ENCODE results near the gene ALG3.

Gene ALG3

DNA sequence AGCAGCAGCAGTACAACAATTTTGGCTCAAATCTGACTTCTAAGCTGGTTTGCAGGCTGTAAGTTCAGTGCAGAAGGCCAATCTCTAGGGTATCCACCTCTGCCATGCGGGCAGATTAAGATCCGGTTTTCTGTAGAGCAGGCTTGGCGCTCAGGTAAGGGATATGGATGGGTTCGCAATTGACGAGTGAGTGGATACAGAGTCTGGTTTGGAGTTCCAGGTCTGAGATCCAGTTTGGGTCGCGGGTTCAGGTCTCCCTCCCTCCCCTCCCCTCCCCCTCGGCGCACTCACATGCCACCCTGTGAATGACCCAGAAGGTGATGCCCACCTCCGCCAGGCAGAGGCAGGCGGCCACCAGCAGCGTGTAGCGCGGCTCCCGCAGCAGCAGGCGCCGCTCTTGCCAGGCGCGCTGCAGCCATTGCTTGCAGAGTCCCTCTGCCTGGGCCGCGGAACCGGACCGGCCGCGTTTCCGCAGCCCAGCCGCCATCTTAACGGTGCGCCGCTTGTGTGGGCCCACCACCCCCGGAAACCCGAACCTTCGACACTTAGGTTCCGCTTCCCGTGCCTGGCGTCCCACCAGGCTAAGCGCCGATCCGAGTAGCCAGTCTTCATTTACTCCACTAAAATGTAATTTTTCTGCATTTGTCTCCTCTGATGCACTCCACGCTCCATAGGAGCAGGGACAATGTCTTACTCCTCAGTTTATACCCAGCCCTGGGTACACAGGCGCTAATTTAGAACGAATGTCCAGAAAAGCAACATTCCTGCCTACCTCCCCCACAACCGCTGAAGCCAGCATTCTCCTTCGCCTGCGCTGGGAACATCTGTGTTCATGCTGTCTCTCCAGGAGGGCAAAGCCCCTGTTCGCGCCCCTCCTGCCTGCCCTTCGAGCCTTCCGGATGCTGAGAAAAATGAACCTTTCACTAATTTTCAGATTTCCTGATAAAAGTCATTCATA is at the start of gene ALG3:
Gene ALG3, minus strand, starts transcription at position 509 of the 958 bp plus-strand sequence. Its CDS starts 22 bp downstream, at position 487.
- Histone ChIP-seq H3K9me3 (ENCODE audit: control insufficient read depth, low read depth, low read length) (no peaks in the 10 kb centered on the region), H3K4me1 (ENCODE audit: control insufficient read depth, low read depth, low read length) (no peaks in the 10 kb centered on the region), H3K27me3 (ENCODE audit: control insufficient read depth, insufficient read depth, low read length) (no peaks in the 10 kb centered on the region), H3K27ac (ENCODE audit: low read length) (peak within 1 kb of the TSS; percentile 99), H3K9ac (ENCODE audit: low read length) (peak within 1 kb of the TSS; percentile 99), H3K4me3 (ENCODE audit: low read length) (peak within 1 kb of the TSS; percentile 100), H3K36me3 (ENCODE audit: control insufficient read depth, low read depth, low read length) (peaks cover 22% of the 10 kb centered on the region)

DNA sequence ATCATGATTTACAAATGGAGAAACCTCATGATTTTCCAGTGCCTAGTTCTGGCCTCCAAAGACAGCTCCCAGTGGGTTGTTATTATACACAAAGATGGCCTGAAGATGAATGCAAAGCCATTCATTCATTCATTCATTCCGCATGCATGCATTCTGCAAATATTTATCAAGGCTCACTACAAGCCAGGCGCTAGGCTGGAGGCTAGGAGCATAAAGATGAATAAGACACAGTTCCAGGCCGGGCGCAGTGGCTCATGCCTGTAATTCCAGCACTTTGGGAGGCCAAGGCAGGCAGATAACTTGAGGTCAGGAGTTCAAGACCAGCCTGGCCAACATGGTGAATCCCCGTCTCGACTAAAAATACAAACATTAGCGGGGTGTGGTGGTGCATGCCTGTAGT is 47.9 kb upstream of the ALG3 start:
- Histone ChIP-seq H3K9me3 (ENCODE audit: control insufficient read depth, low read depth, low read length) (no peaks in the 10 kb centered on the region), H3K27me3 (ENCODE audit: control insufficient read depth, insufficient read depth, low read length) (no peaks in the 10 kb centered on the region), H3K36me3 (ENCODE audit: control insufficient read depth, low read depth, low read length) (peaks cover 14% of the 10 kb centered on the region), H3K4me1 (ENCODE audit: control insufficient read depth, low read depth, low read length) (peaks cover 7% of the 10 kb centered on the region), H3K9ac (ENCODE audit: low read length) (no peak overlapping the region), H3K4me3 (ENCODE audit: low read length) (no peak overlapping the region), H3K27ac (ENCODE audit: low read length) (no peak overlapping the region)

DNA sequence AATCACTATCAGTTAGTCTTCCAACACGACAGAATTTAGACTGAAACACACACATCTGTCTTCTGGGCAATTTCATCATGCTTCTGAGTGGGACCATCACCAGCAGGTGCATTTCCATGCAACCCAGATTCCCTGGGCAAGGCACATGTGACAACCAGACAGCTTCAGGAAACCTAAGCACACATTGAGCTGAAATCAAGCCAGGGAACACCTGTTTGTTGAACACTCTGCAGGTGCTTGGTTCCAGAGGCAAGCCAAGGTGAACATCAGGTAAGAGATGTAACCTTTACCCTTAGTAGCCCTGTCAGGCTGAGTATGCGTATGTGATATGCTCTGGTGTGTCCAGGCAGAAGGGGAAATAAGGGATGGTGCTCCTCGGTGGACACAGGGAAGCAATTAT is 47.0 kb upstream of the ALG3 start:
- Histone ChIP-seq H3K9ac (ENCODE audit: low read length) (no peak overlapping the region), H3K9me3 (ENCODE audit: control insufficient read depth, low read depth, low read length) (no peaks in the 10 kb centered on the region), H3K27ac (ENCODE audit: low read length) (no peak overlapping the region), H3K4me3 (ENCODE audit: low read length) (no peak overlapping the region), H3K36me3 (ENCODE audit: control insufficient read depth, low read depth, low read length) (peaks cover 6% of the 10 kb centered on the region), H3K27me3 (ENCODE audit: control insufficient read depth, insufficient read depth, low read length) (no peaks in the 10 kb centered on the region), H3K4me1 (ENCODE audit: control insufficient read depth, low read depth, low read length) (peaks cover 7% of the 10 kb centered on the region)

DNA sequence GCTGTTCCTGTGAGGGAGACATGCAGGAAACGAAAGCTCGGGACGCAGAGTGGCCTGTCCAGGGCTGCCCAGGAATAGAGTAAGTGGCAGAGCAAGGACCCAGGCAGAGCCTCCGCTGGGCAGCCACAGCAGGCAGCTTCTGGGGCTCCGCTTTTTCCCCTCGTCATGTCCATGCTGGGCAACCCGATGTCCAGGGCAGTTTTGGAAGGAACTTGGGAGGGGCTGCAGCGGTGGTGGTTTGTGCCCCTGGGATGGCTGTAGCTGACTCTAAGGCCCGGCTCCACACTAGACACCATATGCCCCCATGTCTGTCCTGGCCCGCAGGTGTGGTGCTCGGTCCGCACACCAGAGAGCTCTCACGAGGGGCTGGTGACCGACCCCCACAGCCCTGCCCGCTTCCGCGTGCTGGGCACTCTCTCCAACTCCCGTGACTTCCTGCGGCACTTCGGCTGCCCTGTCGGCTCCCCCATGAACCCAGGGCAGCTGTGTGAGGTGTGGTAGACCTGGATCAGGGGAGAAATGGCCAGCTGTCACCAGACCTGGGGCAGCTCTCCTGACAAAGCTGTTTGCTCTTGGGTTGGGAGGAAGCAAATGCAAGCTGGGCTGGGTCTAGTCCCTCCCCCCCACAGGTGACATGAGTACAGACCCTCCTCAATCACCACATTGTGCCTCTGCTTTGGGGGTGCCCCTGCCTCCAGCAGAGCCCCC is 43.1 kb upstream of the ALG3 start:
- H3K9me3 ChIP-seq (ENCODE audit: control insufficient read depth, low read depth, low read length): no peaks in the 10 kb centered on the region
- H3K4me1 ChIP-seq (ENCODE audit: control insufficient read depth, low read depth, low read length): no peaks in the 10 kb centered on the region
- no peak overlapping the region for H3K4me3 ChIP-seq (ENCODE audit: low read length)
- no peak overlapping the region for H3K27ac ChIP-seq (ENCODE audit: low read length)
- H3K36me3 ChIP-seq (ENCODE audit: control insufficient read depth, low read depth, low read length): no peaks in the 10 kb centered on the region
- H3K9ac ChIP-seq (ENCODE audit: low read length): no peak overlapping the region
- H3K27me3 ChIP-seq (ENCODE audit: control insufficient read depth, insufficient read depth, low read length): no peaks in the 10 kb centered on the region

DNA sequence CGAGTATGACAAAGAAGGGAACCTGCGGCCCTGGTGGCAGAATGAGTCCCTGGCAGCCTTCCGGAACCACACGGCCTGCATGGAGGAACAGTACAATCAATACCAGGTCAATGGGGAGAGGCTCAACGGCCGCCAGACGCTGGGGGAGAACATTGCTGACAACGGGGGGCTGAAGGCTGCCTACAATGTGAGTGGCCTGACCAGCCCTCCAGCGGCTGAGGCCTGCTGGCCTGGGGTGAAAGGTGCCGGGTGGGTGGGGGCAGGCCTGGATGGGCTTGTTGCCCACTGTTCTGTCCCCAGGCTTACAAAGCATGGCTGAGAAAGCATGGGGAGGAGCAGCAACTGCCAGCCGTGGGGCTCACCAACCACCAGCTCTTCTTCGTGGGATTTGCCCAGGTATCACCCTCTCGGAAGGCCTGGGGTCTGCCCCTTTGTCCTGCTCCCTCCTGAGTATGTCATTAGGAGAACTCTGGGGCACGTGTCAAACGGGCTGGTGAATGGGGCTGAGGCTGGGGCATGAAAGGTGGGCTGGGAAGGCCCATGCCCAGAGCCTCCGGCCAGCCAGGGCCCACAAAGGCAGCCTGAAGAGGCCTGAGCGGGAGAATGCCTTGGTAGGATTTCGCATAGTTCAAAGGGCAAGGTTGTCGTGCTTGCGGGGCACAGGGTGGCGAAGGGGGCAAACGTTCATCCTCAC is 42.4 kb upstream of the ALG3 start:
- no peaks in the 10 kb centered on the region for H3K4me1 ChIP-seq (ENCODE audit: control insufficient read depth, low read depth, low read length)
- H3K36me3 ChIP-seq (ENCODE audit: control insufficient read depth, low read depth, low read length): no peaks in the 10 kb centered on the region
- H3K27me3 ChIP-seq (ENCODE audit: control insufficient read depth, insufficient read depth, low read length): no peaks in the 10 kb centered on the region
- no peak overlapping the region for H3K4me3 ChIP-seq (ENCODE audit: low read length)
- H3K9me3 ChIP-seq (ENCODE audit: control insufficient read depth, low read depth, low read length): no peaks in the 10 kb centered on the region
- H3K27ac ChIP-seq (ENCODE audit: low read length): no peak overlapping the region
- no peak overlapping the region for H3K9ac ChIP-seq (ENCODE audit: low read length)

DNA sequence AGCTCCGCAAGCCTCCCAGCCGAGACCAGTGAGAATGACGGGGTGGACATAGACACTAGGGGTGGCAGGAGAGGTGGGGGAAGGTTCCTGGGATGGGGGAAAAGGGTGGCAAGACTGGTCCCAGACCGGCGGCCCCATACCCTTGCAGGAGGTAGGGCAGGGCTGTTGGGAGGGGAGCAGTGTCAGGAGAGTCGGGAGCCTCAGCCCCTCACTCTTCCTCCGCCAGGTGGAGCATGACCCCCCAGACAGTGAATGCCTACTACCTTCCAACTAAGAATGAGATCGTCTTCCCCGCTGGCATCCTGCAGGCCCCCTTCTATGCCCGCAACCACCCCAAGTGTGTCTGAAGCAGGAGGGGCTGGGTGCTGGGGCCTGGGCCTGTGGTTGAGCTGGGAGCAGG is 41.6 kb upstream of the ALG3 start:
- Histone ChIP-seq H3K4me3 (ENCODE audit: low read length) (no peak overlapping the region), H3K4me1 (ENCODE audit: control insufficient read depth, low read depth, low read length) (no peaks in the 10 kb centered on the region), H3K9me3 (ENCODE audit: control insufficient read depth, low read depth, low read length) (no peaks in the 10 kb centered on the region), H3K27ac (ENCODE audit: low read length) (no peak overlapping the region), H3K36me3 (ENCODE audit: control insufficient read depth, low read depth, low read length) (no peaks in the 10 kb centered on the region), H3K9ac (ENCODE audit: low read length) (no peak overlapping the region), H3K27me3 (ENCODE audit: control insufficient read depth, insufficient read depth, low read length) (no peaks in the 10 kb centered on the region)

DNA sequence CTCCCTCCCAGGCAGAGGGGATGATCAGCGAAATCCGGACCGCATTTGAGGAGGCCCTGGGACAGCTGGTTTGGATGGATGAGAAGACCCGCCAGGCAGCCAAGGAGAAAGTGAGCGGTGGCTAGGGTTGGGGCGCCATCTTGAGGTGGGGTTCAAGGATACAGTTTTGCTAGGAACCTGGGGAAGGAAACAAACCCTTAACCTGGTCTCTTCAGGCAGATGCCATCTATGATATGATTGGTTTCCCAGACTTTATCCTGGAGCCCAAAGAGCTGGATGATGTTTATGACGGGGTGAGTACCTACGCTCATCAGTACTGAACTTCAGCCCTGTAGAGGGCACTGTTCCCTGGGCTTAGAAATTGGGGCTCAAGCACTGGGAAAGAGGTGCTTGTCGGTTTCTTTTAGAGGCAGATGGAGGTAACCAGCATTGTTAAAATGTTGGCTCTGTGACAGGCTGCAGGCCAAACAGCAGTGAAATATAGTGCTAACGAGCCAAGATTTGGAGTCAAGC is 40.7 kb upstream of the ALG3 start:
- no peak overlapping the region for H3K4me3 ChIP-seq (ENCODE audit: low read length)
- no peaks in the 10 kb centered on the region for H3K9me3 ChIP-seq (ENCODE audit: control insufficient read depth, low read depth, low read length)
- H3K27me3 ChIP-seq (ENCODE audit: control insufficient read depth, insufficient read depth, low read length): no peaks in the 10 kb centered on the region
- no peaks in the 10 kb centered on the region for H3K4me1 ChIP-seq (ENCODE audit: control insufficient read depth, low read depth, low read length)
- H3K9ac ChIP-seq (ENCODE audit: low read length): no peak overlapping the region
- no peak overlapping the region for H3K27ac ChIP-seq (ENCODE audit: low read length)
- H3K36me3 ChIP-seq (ENCODE audit: control insufficient read depth, low read depth, low read length): no peaks in the 10 kb centered on the region

DNA sequence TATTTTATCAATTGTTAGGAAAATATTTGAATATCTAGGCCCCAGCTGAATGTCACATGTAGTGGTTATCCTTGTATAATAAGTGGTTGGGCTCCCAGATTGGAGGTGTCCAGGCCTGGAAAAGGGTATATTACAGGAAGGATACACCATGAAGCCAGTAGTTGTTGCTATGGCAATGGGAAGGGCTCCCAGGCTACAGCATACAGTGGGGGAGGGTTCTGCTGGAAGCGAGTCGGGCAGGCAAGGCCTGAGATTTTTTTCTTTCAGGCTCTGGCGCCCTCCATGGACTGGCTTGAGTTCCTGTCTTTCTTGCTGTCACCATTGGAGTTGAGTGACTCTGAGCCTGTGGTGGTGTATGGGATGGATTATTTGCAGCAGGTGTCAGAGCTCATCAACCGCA is 35.9 kb upstream of the ALG3 start:
- H3K4me1 ChIP-seq (ENCODE audit: control insufficient read depth, low read depth, low read length): no peaks in the 10 kb centered on the region
- H3K4me3 ChIP-seq (ENCODE audit: low read length): no peak overlapping the region

DNA sequence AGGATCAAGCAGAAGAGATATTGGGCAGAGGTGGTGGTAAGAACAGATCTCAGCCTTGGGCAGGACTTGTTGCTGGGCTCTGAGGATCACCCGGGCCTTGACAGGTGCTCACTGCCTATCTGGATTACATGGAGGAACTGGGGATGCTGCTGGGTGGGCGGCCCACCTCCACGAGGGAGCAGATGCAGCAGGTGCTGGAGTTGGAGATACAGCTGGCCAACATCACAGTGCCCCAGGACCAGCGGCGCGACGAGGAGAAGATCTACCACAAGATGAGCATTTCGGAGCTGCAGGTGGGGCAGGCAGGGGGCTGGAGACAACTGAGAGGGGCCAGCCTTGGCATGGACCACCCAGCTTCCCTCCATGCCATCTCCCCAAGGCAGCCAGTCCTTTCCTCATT is 34.9 kb upstream of the ALG3 start:
- Histone ChIP-seq H3K4me1 (ENCODE audit: control insufficient read depth, low read depth, low read length) (no peaks in the 10 kb centered on the region), H3K4me3 (ENCODE audit: low read length) (no peak overlapping the region), H3K27ac (ENCODE audit: low read length) (no peak overlapping the region), H3K9ac (ENCODE audit: low read length) (no peak overlapping the region), H3K36me3 (ENCODE audit: control insufficient read depth, low read depth, low read length) (no peaks in the 10 kb centered on the region), H3K9me3 (ENCODE audit: control insufficient read depth, low read depth, low read length) (no peaks in the 10 kb centered on the region), H3K27me3 (ENCODE audit: control insufficient read depth, insufficient read depth, low read length) (no peaks in the 10 kb centered on the region)

More for the DNA sequence above, 35.9 kb upstream of the ALG3 start:
- no peaks in the 10 kb centered on the region for H3K27me3 ChIP-seq (ENCODE audit: control insufficient read depth, insufficient read depth, low read length)
- H3K27ac ChIP-seq (ENCODE audit: low read length): no peak overlapping the region
- H3K36me3 ChIP-seq (ENCODE audit: control insufficient read depth, low read depth, low read length): no peaks in the 10 kb centered on the region
- no peak overlapping the region for H3K9ac ChIP-seq (ENCODE audit: low read length)
- no peaks in the 10 kb centered on the region for H3K9me3 ChIP-seq (ENCODE audit: control insufficient read depth, low read depth, low read length)

DNA sequence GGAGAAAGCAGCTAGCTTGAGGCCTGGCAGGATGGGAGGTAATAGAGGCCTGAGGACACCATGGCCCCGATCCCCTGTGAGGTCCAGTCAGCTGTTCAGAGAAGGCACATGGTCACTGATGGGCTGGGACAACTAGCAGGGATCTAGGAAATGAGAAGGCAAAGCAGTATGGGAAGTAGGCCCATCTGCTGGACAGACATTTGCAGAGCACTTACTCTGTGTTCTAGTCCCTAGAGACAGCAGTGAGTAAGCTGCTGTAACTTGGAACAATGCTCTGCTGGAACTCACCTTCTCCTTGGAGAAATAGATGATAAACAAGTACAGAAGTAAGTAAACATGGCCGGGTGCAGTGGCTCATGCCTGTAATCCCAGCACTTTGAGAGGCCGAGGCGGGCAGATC is 34.2 kb upstream of the ALG3 start:
- no peak overlapping the region for H3K27ac ChIP-seq (ENCODE audit: low read length)
- H3K27me3 ChIP-seq (ENCODE audit: control insufficient read depth, insufficient read depth, low read length): no peaks in the 10 kb centered on the region
- no peaks in the 10 kb centered on the region for H3K9me3 ChIP-seq (ENCODE audit: control insufficient read depth, low read depth, low read length)
- H3K36me3 ChIP-seq (ENCODE audit: control insufficient read depth, low read depth, low read length): no peaks in the 10 kb centered on the region
- H3K9ac ChIP-seq (ENCODE audit: low read length): no peak overlapping the region
- H3K4me3 ChIP-seq (ENCODE audit: low read length): no peak overlapping the region
- no peaks in the 10 kb centered on the region for H3K4me1 ChIP-seq (ENCODE audit: control insufficient read depth, low read depth, low read length)

DNA sequence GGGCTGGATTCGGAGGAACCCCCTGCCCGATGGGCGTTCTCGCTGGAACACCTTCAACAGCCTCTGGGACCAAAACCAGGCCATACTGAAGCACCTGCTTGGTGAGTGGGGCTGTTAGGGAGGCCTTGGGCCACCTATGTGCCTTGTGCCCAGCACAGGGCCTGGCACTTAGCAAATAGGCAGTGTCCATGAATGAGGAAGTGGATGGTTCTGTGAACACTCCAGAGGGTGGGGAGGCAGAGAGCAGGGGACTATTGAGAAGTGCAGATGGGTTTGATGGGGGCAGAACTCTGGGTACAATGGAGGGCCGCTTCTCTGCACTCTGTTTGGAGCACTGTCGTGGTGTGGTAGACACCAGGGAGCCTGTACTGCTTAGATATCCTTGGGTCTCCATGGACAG is 28.6 kb upstream of the ALG3 start:
- Histone ChIP-seq H3K36me3 (ENCODE audit: control insufficient read depth, low read depth, low read length) (no peaks in the 10 kb centered on the region), H3K9ac (ENCODE audit: low read length) (no peak overlapping the region), H3K9me3 (ENCODE audit: control insufficient read depth, low read depth, low read length) (no peaks in the 10 kb centered on the region), H3K27me3 (ENCODE audit: control insufficient read depth, insufficient read depth, low read length) (peaks cover 7% of the 10 kb centered on the region), H3K27ac (ENCODE audit: low read length) (no peak overlapping the region), H3K4me3 (ENCODE audit: low read length) (no peak overlapping the region), H3K4me1 (ENCODE audit: control insufficient read depth, low read depth, low read length) (no peaks in the 10 kb centered on the region)

All from iPS-18a (cell line).